Liver (tissue), 9 donors: ENCODE results near the gene CABLES1. TPM values are rescaled to one million over a fixed set of nuclear protein-coding genes. Genes with fewer than 3 reads are reported as not detected.

Experiments
- DNase-seq: peaks from one replicate; pipeline ENCODE4 v3.0.0-alpha.2; 2017; ENCODE audit warnings: low spot score
- H3K27ac ChIP-seq, 2 donors: one replicate each; pipeline ENCODE4 v1.7.0; 2013; ENCODE audit warnings: inconsistent platforms in 2 of 2, low read length in 2 of 2, control low read depth in 1 of 2, low read depth in 1 of 2, mild to moderate bottlenecking in 1 of 2
- H3K27me3 ChIP-seq, 4 donors: one replicate each; pipeline versions ENCODE4 v1.6.1 to v1.7.0; 2013; ENCODE audit warnings: low read length in 3 of 4, inconsistent platforms in 1 of 4, mild to moderate bottlenecking in 1 of 4, moderate library complexity in 1 of 4; ENCODE audit not compliant: control insufficient read depth in 4 of 4, insufficient read depth in 4 of 4
- H3K36me3 ChIP-seq, 4 donors: one replicate each; pipeline versions ENCODE4 v1.6.1 to v1.7.0; 2013; ENCODE audit warnings: low read length in 3 of 4, mild to moderate bottlenecking in 3 of 4, low read depth in 1 of 4, moderate library complexity in 1 of 4; ENCODE audit not compliant: control insufficient read depth in 4 of 4, insufficient read depth in 3 of 4
- H3K4me1 ChIP-seq, 4 donors: one replicate each; pipeline versions ENCODE4 v1.6.1 to v1.7.0; 2013; ENCODE audit warnings: low read length in 3 of 4, mild to moderate bottlenecking in 3 of 4, moderate library complexity in 1 of 4; ENCODE audit not compliant: control insufficient read depth in 4 of 4, insufficient read depth in 4 of 4
- H3K4me3 ChIP-seq, 3 donors: one replicate each; pipeline versions ENCODE4 v1.6.1 to v1.7.0; 2013; ENCODE audit warnings: low read length in 3 of 3, control low read depth in 1 of 3, low read depth in 1 of 3, mild to moderate bottlenecking in 1 of 3
- H3K9ac ChIP-seq, 2 donors: one replicate each; pipeline ENCODE4 v1.7.0; 2013; ENCODE audit warnings: low read length in 2 of 2, mild to moderate bottlenecking in 2 of 2, moderate library complexity in 2 of 2, control low read depth in 1 of 2, low read depth in 1 of 2
- H3K9me3 ChIP-seq, 4 donors: one replicate each; pipeline versions ENCODE4 v1.6.1 to v1.7.0; 2013; ENCODE audit warnings: low read length in 3 of 4; ENCODE audit not compliant: control insufficient read depth in 4 of 4
- EGR1 ChIP-seq, 2 donors: IDR thresholded peaks; 2 replicates each; pipeline ENCODE4 v1.6.1; 2016 to 2018; ENCODE audit warnings: antibody characterized with exemption in 2 of 2, low read depth in 2 of 2
- FOXA1 ChIP-seq: IDR thresholded peaks from 2 replicates; pipeline ENCODE4 v1.6.1; 2016; ENCODE audit warnings: antibody characterized with exemption
- GABPA ChIP-seq, 2 donors: IDR thresholded peaks in 1 of 2; conservative IDR thresholded peaks in 1 of 2; 2 replicates each; pipeline ENCODE4 v1.6.1; 2016; ENCODE audit warnings: antibody characterized with exemption in 2 of 2, mild to moderate bottlenecking in 1 of 2, moderate library complexity in 1 of 2
- HNF4A ChIP-seq, 2 donors: conservative IDR thresholded peaks; 2 replicates each; pipeline ENCODE4 v1.6.1; 2016; ENCODE audit warnings: antibody characterized with exemption in 2 of 2, mild to moderate bottlenecking in 2 of 2
- HNF4G ChIP-seq: IDR thresholded peaks from 2 replicates; pipeline ENCODE4 v1.6.1; 2016; ENCODE audit warnings: antibody characterized with exemption
- JUND ChIP-seq, 2 donors: IDR thresholded peaks; 2 replicates each; pipeline ENCODE4 v1.6.1; 2016; ENCODE audit warnings: antibody characterized with exemption in 2 of 2
- NR2F2 ChIP-seq: IDR thresholded peaks from 2 replicates; pipeline ENCODE4 v1.6.1; 2016; ENCODE audit warnings: antibody characterized with exemption
- RAD21 ChIP-seq, 2 donors: IDR thresholded peaks; 2 replicates each; pipeline ENCODE4 v1.6.1; 2016; ENCODE audit warnings: antibody characterized with exemption in 2 of 2, mild to moderate bottlenecking in 2 of 2
- REST ChIP-seq: IDR thresholded peaks from 2 replicates; pipeline ENCODE4 v1.6.1; 2016; ENCODE audit warnings: antibody characterized with exemption, mild to moderate bottlenecking
- RXRA ChIP-seq, 2 donors: IDR thresholded peaks; 2 replicates each; pipeline ENCODE4 v1.6.1; 2017 to 2018; ENCODE audit warnings: antibody characterized with exemption in 2 of 2, mild to moderate bottlenecking in 1 of 2
- SP1 ChIP-seq: IDR thresholded peaks from 2 replicates; pipeline ENCODE4 v1.6.1; 2018; ENCODE audit warnings: antibody characterized with exemption, mild to moderate bottlenecking
- TAF1 ChIP-seq: conservative IDR thresholded peaks from 2 replicates; pipeline ENCODE4 v1.6.1; 2016; ENCODE audit warnings: antibody characterized with exemption, mild to moderate bottlenecking
- YY1 ChIP-seq: IDR thresholded peaks from 2 replicates; pipeline ENCODE4 v1.6.1; 2016; ENCODE audit warnings: antibody characterized with exemption, mild to moderate bottlenecking
- ZBTB33 ChIP-seq: IDR thresholded peaks from 2 replicates; pipeline ENCODE4 v1.6.1; 2016; ENCODE audit warnings: antibody characterized with exemption
- WGBS: extraction: QIAGEN DNeasy Blood & Tissue Kit; methylation state at CpG from one replicate; pipeline ENCODE4 v1.1.7; 2013; 5-methylcytosine and 5-hydroxymethylcytosine counted together
- polyA plus RNA-seq, 2 donors: library from polyadenylated mRNA; stranded (reverse) in 1 of 2; unstranded in 1 of 2; fragments of 200-250 nt in 1 of 2; fragments of >200 nt in 1 of 2; fragmentation: Nextera tagmentation in 1 of 2; extraction: Ambion mirVana in 1 of 2; gene quantifications; one replicate each; pipeline versions ENCODE4 v1.2.1 to v1.2.3, GENCODE V29; 2013 to 2015
- total RNA-seq, 2 donors: library from RNA; depleted of rRNA; stranded (reverse); fragments of >200 nt; gene quantifications; one replicate each; pipeline ENCODE4 v1.2.3, GENCODE V29; 2014
- TF ChIP-seq, protein P1 (sequence below): IDR thresholded peaks from 2 replicates; pipeline ENCODE4 v1.6.1; 2016; ENCODE audit warnings: antibody characterized with exemption
- TF ChIP-seq, protein P2 (sequence below): fragments of 150-350 bp; IDR thresholded peaks from 2 replicates; pipeline ENCODE4 v1.5.1; 2017; ENCODE audit warnings: improper control_type of control experiment, low read depth, low read length; ENCODE audit not compliant: missing input control
- donor health status: healthy.
- donor health status: healthy.
- donor health status: healthy.
- donor health status: healthy.
- donor health status: healthy.

CABLES1 gene
- total and polyA plus RNA-seq, 4 donors: 3.3 to 8.9 (median 4.5) TPM

DNA sequence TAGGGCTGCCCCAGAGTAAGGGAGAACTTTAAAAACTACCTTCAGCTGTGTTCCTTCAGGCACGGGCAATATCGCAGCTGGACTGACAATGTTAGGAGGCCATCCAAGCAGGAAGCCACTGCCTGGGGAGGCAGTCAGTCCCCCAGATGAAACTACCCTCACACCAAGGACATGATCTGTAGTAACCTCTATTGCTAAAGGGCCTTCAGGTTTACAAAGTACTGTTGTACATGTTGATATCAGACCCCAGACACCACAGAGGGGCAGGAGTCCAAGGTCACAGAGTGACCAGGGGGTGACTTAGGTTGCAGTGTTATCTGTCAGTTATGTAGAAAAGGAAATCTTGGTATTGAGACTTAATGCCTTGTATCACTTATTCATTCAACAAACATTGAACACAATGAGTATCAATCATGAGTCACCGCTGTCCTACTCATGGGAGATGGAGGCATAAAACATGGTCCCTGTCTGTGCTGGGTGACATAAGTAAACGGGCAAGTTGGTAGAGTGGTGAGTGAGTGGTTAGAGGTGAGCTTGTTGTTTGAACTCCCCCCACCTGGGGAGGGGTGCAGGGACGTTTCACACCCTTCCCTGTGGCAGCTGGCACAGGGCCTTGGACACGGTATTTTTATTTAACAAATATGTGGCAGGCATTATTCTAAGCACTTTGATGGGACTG, 7.1 kb downstream of the CABLES1 start:
- peaks cover 8 to 60% (median 53%) of the 10 kb centered on the region in 4 donors for H3K4me1 ChIP-seq
- H3K9me3 ChIP-seq: no peaks in the 10 kb centered on the region
- H3K27ac ChIP-seq: peak overlapping the region; percentile 88 to 92
- no peak overlapping the region for H3K9ac ChIP-seq
- H3K4me3 ChIP-seq: no peak overlapping the region
- no peaks in the 10 kb centered on the region for H3K27me3 ChIP-seq
- peak; percentile 35 for TF ChIP-seq SP1
- TF ChIP-seq NR2F2: peak; percentile 67
- no peak for TF ChIP-seq YY1
- TF ChIP-seq HNF4A (conservative IDR thresholded peaks at IDR 0.05): peak; percentile 36 to 83
- peak; percentile 42 to 74 for TF ChIP-seq RXRA (IDR thresholded peaks at IDR 0.05)
- no peaks in the 10 kb centered on the region for H3K36me3 ChIP-seq
- 39% methylated on average over 6 of the region's 6 CpGs for WGBS
- no peak for DNase-seq

GRCh38 chr18:23143016-23143814, 7.9 kb downstream of the CABLES1 start:
- WGBS: 59% methylated on average over 10 of the region's 10 CpGs
- H3K9ac ChIP-seq: no peak overlapping the region
- TF ChIP-seq HNF4G (no peak), RAD21 (IDR thresholded peaks at IDR 0.05) (peak in 1 of 2 donors; percentile 10)
- H3K36me3 ChIP-seq: no peaks in the 10 kb centered on the region
- no peak for DNase-seq
- H3K27me3 ChIP-seq: no peaks in the 10 kb centered on the region
- H3K27ac ChIP-seq: peak overlapping the region; percentile 88 to 92
- peaks cover 8 to 58% (median 46%) of the 10 kb centered on the region in 4 donors for H3K4me1 ChIP-seq
- H3K4me3 ChIP-seq: no peak overlapping the region
- no peaks in the 10 kb centered on the region for H3K9me3 ChIP-seq

- DNase-seq: peak; percentile 39
- Histone ChIP-seq H3K27me3 (no peaks in the 10 kb centered on the region), H3K27ac (peak overlapping the region; percentile 88 to 92), H3K4me1 (peaks cover 8 to 56% (median 42%) of the 10 kb centered on the region in 4 donors), H3K9ac (no peak overlapping the region), H3K9me3 (no peaks in the 10 kb centered on the region), H3K36me3 (no peaks in the 10 kb centered on the region), H3K4me3 (no peak overlapping the region)
- no peak for TF ChIP-seq JUND (IDR thresholded peaks at IDR 0.05)
- TF ChIP-seq HNF4G: no peak
- no peak for TF ChIP-seq REST
- TF ChIP-seq, protein P1, sequence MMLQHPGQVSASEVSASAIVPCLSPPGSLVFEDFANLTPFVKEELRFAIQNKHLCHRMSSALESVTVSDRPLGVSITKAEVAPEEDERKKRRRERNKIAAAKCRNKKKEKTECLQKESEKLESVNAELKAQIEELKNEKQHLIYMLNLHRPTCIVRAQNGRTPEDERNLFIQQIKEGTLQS: no peak
- TF ChIP-seq EGR1 (IDR thresholded peaks at IDR 0.05; ENCODE audit: low read depth in 2 of 2): no peak
- TF ChIP-seq FOXA1: no peak
- TF ChIP-seq YY1: no peak
- TF ChIP-seq ZBTB33: no peak
- no peak for TF ChIP-seq RXRA (IDR thresholded peaks at IDR 0.05)
- no peak for TF ChIP-seq GABPA (IDR thresholded peaks at IDR 0.05 in 1 of 2, conservative IDR thresholded peaks at IDR 0.05 in 1 of 2)
- no peak for TF ChIP-seq HNF4A (conservative IDR thresholded peaks at IDR 0.05)
- TF ChIP-seq SP1: no peak
- TF ChIP-seq, protein P2, sequence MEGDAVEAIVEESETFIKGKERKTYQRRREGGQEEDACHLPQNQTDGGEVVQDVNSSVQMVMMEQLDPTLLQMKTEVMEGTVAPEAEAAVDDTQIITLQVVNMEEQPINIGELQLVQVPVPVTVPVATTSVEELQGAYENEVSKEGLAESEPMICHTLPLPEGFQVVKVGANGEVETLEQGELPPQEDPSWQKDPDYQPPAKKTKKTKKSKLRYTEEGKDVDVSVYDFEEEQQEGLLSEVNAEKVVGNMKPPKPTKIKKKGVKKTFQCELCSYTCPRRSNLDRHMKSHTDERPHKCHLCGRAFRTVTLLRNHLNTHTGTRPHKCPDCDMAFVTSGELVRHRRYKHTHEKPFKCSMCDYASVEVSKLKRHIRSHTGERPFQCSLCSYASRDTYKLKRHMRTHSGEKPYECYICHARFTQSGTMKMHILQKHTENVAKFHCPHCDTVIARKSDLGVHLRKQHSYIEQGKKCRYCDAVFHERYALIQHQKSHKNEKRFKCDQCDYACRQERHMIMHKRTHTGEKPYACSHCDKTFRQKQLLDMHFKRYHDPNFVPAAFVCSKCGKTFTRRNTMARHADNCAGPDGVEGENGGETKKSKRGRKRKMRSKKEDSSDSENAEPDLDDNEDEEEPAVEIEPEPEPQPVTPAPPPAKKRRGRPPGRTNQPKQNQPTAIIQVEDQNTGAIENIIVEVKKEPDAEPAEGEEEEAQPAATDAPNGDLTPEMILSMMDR: no peak
- TF ChIP-seq NR2F2: no peak
- no peak for TF ChIP-seq TAF1
- no peak for TF ChIP-seq RAD21 (IDR thresholded peaks at IDR 0.05)
- WGBS: 65% methylated on average over 9 of the region's 9 CpGs
Observed at GRCh38 chr18:23143815-23144261, 8.6 kb downstream of the CABLES1 start.
